Measurements from ENCODE around the gene UBXN1. TPM values are rescaled to one million over a fixed set of nuclear protein-coding genes. Genes with fewer than 3 reads are reported as not detected.

UBXN1 gene
- total RNA-seq, 1 experiment from 2014 or later = 118 TPM

GRCh38 chr11:62673196-62673525 is 5.7 kb downstream of the UBXN1 start:
- no peak for TF ChIP-seq CTCF (IDR thresholded peaks at IDR 0.05; ENCODE audit: insufficient read depth in 1 of 2, low read depth in 1 of 2, low read length in 1 of 2, severe bottlenecking in 1 of 2, unreplicated experiment in 1 of 2)
- Histone ChIP-seq H3K27me3 (replicated peaks; ENCODE audit: control insufficient read depth, insufficient read depth, low read length) (no peaks in the 10 kb centered on the region), H3K9me3 (no peaks in the 10 kb centered on the region), H3K36me3 (ENCODE audit: control insufficient read depth, insufficient read depth, low read length) (no peaks in the 10 kb centered on the region; the same call in 1 of the 2 replicates), H3K4me3 (ENCODE audit: low read depth, low read length) (no peak overlapping the region), H3K4me1 (peaks cover 25% of the 10 kb centered on the region)
- no peaks in the 10 kb centered on the region for H3K9me3 Mint-ChIP-seq (ENCODE audit: unreplicated experiment)
- peaks cover 66% of the 10 kb centered on the region for H3K36me3 Mint-ChIP-seq (ENCODE audit: insufficient read depth, unreplicated experiment)
- H3K27me3 Mint-ChIP-seq (ENCODE audit: insufficient read depth, unreplicated experiment) = no peaks in the 10 kb centered on the region
- H3K4me1 Mint-ChIP-seq (ENCODE audit: low read depth, unreplicated experiment) = peaks cover 28% of the 10 kb centered on the region
- no peak for DNase-seq
- no TSS peak for BruUV-seq (replicated peaks)
- intact Hi-C loops (cut with micrococcal nuclease; ENCODE audit: unreplicated experiment) = loop anchor here (10.0 kb wide), 1 partner anchor 278 kb away; no protein-coding TSS in a partner anchor
- CTCF ChIA-PET = interaction anchor here (0.6 to 0.7 kb wide), 2 partner anchors 35 to 63 kb away, joined by 3 to 4 read pairs; no protein-coding TSS in a partner anchor
- no peak overlapping the region for H3K27ac Mint-ChIP-seq (ENCODE audit: unreplicated experiment)
- H3K4me3 Mint-ChIP-seq (ENCODE audit: unreplicated experiment) = peak overlapping the region; percentile 98
- POLR2A ChIA-PET = interaction anchor here (0.7 to 2.3 kb wide), 4 partner anchors 8 to 99 kb away, joined by 3 to 23 read pairs (median 4); partner anchors contain the start of genes C11orf98, EEF1G, HNRNPUL2 and TTC9C

GRCh38 chr11:62671608-62672389 is 7.1 kb downstream of the UBXN1 start, which contains the start of the genes LBHD1 and UQCC3:
Gene LBHD1 (minus strand): TSS chr11:62672267. CDS start chr11:62670031, 2,236 bp downstream.
Gene UQCC3 (plus strand): TSS chr11:62671673. CDS start chr11:62671746, 73 bp downstream.
- no peaks in the 10 kb centered on the region for H3K9me3 ChIP-seq
- peak; percentile 87 to 91 for DNase-seq
- H3K4me1 Mint-ChIP-seq (ENCODE audit: low read depth, unreplicated experiment) = peaks cover 15% of the 10 kb centered on the region
- peaks cover 1% of the 10 kb centered on the region for H3K36me3 ChIP-seq (ENCODE audit: control insufficient read depth, insufficient read depth, low read length)
- POLR2A ChIA-PET = interaction anchor here (0.6 to 2.3 kb wide), 23 partner anchors 9 to 261 kb away, joined by 3 to 23 read pairs (median 6); partner anchors contain the start of genes B3GAT3, EEF1G, GANAB and HNRNPUL2
- no peak for TF ChIP-seq CTCF (IDR thresholded peaks at IDR 0.05; ENCODE audit: insufficient read depth in 1 of 2, low read depth in 1 of 2, low read length in 1 of 2, severe bottlenecking in 1 of 2, unreplicated experiment in 1 of 2)
- peaks cover 27% of the 10 kb centered on the region for H3K4me1 ChIP-seq
- CTCF ChIA-PET = interaction anchor here (0.6 to 1.3 kb wide), 9 partner anchors 16 to 346 kb away, joined by 3 to 10 read pairs (median 3); partner anchors contain the start of genes B3GAT3, LRRN4CL and TUT1
- intact Hi-C loops (cut with micrococcal nuclease; ENCODE audit: unreplicated experiment) = loop anchor here (1.0 to 10.0 kb wide), 2 partner anchors 8 to 277 kb away; partner anchors contain the start of gene UBXN1
- H3K4me3 Mint-ChIP-seq (ENCODE audit: unreplicated experiment) = peak within 1 kb of the TSS; percentile 98
- H3K27me3 Mint-ChIP-seq (ENCODE audit: insufficient read depth, unreplicated experiment) = no peaks in the 10 kb centered on the region
- TSS peak; percentile 37 for BruUV-seq (replicated peaks)
- H3K27me3 ChIP-seq (replicated peaks; ENCODE audit: control insufficient read depth, insufficient read depth, low read length) = no peaks in the 10 kb centered on the region
- peak within 1 kb of the TSS; percentile 99 for H3K27ac Mint-ChIP-seq (ENCODE audit: unreplicated experiment)
- H3K36me3 Mint-ChIP-seq (ENCODE audit: insufficient read depth, unreplicated experiment) = peaks cover 77% of the 10 kb centered on the region
- H3K4me3 ChIP-seq (ENCODE audit: low read depth, low read length) = peak within 1 kb of the TSS; percentile 90
- H3K9me3 Mint-ChIP-seq (ENCODE audit: unreplicated experiment) = no peaks in the 10 kb centered on the region

- H3K4me1 Mint-ChIP-seq (ENCODE audit: low read depth, unreplicated experiment) = peaks cover 14% of the 10 kb centered on the region
- BruUV-seq (replicated peaks) = no TSS peak
These were observed 7.7 kb downstream of the UBXN1 start for GRCh38 chr11:62671236-62671607.

More at GRCh38 chr11:62671236-62671607, 7.7 kb downstream of the UBXN1 start:
- H3K4me3 Mint-ChIP-seq (ENCODE audit: unreplicated experiment) = peak overlapping the region; percentile 98
- Histone ChIP-seq H3K9me3 (no peaks in the 10 kb centered on the region), H3K27me3 (replicated peaks; ENCODE audit: control insufficient read depth, insufficient read depth, low read length) (no peaks in the 10 kb centered on the region), H3K4me3 (ENCODE audit: low read depth, low read length) (peak overlapping the region; percentile 90), H3K4me1 (peaks cover 32% of the 10 kb centered on the region), H3K36me3 (ENCODE audit: control insufficient read depth, insufficient read depth, low read length) (peaks cover 7% of the 10 kb centered on the region)
- POLR2A ChIA-PET = interaction anchor here (0.6 to 2.3 kb wide), 17 partner anchors 10 to 179 kb away, joined by 3 to 23 read pairs (median 6); partner anchors contain the start of genes B3GAT3, EEF1G, GANAB and HNRNPUL2
- peak overlapping the region; percentile 99 for H3K27ac Mint-ChIP-seq (ENCODE audit: unreplicated experiment)
- no peak for DNase-seq
- H3K36me3 Mint-ChIP-seq (ENCODE audit: insufficient read depth, unreplicated experiment) = peaks cover 80% of the 10 kb centered on the region
- H3K27me3 Mint-ChIP-seq (ENCODE audit: insufficient read depth, unreplicated experiment) = no peaks in the 10 kb centered on the region
- H3K9me3 Mint-ChIP-seq (ENCODE audit: unreplicated experiment) = no peaks in the 10 kb centered on the region
- intact Hi-C loops (cut with micrococcal nuclease; ENCODE audit: unreplicated experiment) = loop anchor here (1.0 to 10.0 kb wide), 2 partner anchors 8 to 276 kb away; partner anchors contain the start of gene UBXN1
- CTCF ChIA-PET = interaction anchor here (0.6 to 1.3 kb wide), 8 partner anchors 16 to 346 kb away, joined by 3 to 10 read pairs (median 4); partner anchors contain the start of genes B3GAT3, LRRN4CL and TUT1
- no peak for TF ChIP-seq CTCF (IDR thresholded peaks at IDR 0.05; ENCODE audit: insufficient read depth in 1 of 2, low read depth in 1 of 2, low read length in 1 of 2, severe bottlenecking in 1 of 2, unreplicated experiment in 1 of 2)

Data from Caco-2 (cell line).